ENCODE measurements around the gene NOC4L.

The NOC4L gene

GRCh38 chr12:132103542-132104308 lies 40.5 kb upstream of the NOC4L start:
- TF ChIP-seq CTCF (IDR thresholded peaks at IDR 0.05; ENCODE audit: extremely low read depth, insufficient read depth, missing control alignments) = no peak
- in situ Hi-C loops (cut with MboI; ENCODE audit: low pct_unique_long_range_greater_than_20kb, low sequenced_read_pairs, unreplicated experiment) = no loop called here
- no peak for DNase-seq (ENCODE audit: low spot score)

GRCh38 chr12:132105467-132105866 lies 38.8 kb upstream of the NOC4L start:
- no peak for TF ChIP-seq CTCF (IDR thresholded peaks at IDR 0.05; ENCODE audit: extremely low read depth, insufficient read depth, missing control alignments)
- in situ Hi-C loops (cut with MboI; ENCODE audit: low pct_unique_long_range_greater_than_20kb, low sequenced_read_pairs, unreplicated experiment) = no loop called here
- DNase-seq (ENCODE audit: low spot score) = no peak

- in situ Hi-C loops (cut with MboI; ENCODE audit: low pct_unique_long_range_greater_than_20kb, low sequenced_read_pairs, unreplicated experiment) = no loop called here
- TF ChIP-seq CTCF (IDR thresholded peaks at IDR 0.05; ENCODE audit: extremely low read depth, insufficient read depth, missing control alignments) = no peak
- no peak for DNase-seq (ENCODE audit: low spot score)
Observed at GRCh38 chr12:132106921-132107320, 37.3 kb upstream of the NOC4L start.

GRCh38 chr12:132108211-132108832 lies 35.9 kb upstream of the NOC4L start:
- in situ Hi-C loops (cut with MboI; ENCODE audit: low pct_unique_long_range_greater_than_20kb, low sequenced_read_pairs, unreplicated experiment) = no loop called here
- DNase-seq (ENCODE audit: low spot score) = no peak

GRCh38 chr12:132109741-132110140 lies 34.5 kb upstream of the NOC4L start:
- DNase-seq (ENCODE audit: low spot score) = no peak
- in situ Hi-C loops (cut with MboI; ENCODE audit: low pct_unique_long_range_greater_than_20kb, low sequenced_read_pairs, unreplicated experiment) = no loop called here
- TF ChIP-seq CTCF (IDR thresholded peaks at IDR 0.05; ENCODE audit: extremely low read depth, insufficient read depth, missing control alignments) = no peak

More at GRCh38 chr12:132108211-132108832, 35.9 kb upstream of the NOC4L start:
- TF ChIP-seq CTCF (IDR thresholded peaks at IDR 0.05; ENCODE audit: extremely low read depth, insufficient read depth, missing control alignments) = no peak

- TF ChIP-seq CTCF (IDR thresholded peaks at IDR 0.05; ENCODE audit: extremely low read depth, insufficient read depth, missing control alignments) = no peak
- in situ Hi-C loops (cut with MboI; ENCODE audit: low pct_unique_long_range_greater_than_20kb, low sequenced_read_pairs, unreplicated experiment) = no loop called here
- DNase-seq (ENCODE audit: low spot score) = no peak
Observed at GRCh38 chr12:132110677-132111076, 33.6 kb upstream of the NOC4L start.
